ENCODE data around the gene PKP1. TPM values are rescaled to one million over a fixed set of nuclear protein-coding genes. Genes with fewer than 3 reads are reported as not detected.

The PKP1 gene
- total and polyA plus RNA-seq, 2 donors (not counting 3 experiments of a cell fraction or from before 2014, with no cell fraction given), result 0.01 TPM; not detected in 1

DNA sequence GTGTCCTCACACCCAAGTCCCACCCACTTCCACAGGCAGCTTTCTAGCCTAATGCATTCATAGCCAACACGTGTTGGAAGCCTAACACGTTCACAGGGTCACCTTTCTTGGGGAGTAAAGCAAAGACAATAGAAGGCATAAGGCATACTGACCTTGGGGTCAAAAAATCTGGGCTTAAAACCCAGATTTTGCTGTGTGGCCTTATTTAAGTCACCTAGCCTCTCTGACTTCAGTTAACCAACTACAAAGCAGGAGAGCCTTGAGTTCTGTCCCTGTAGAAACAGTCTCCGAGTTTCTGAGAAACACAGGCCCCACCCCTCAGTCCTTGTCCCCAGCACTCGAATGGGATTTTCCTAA is 92.8 kb downstream of the PKP1 start:
- ChIA-PET CTCF (interaction anchor here (0.9 to 2.3 kb wide), 8 partner anchors 8 to 137 kb away, joined by 3 to 13 read pairs (median 4); no protein-coding TSS in a partner anchor), POLR2A (no interaction called here)
- intact Hi-C loops (cut with micrococcal nuclease) (no loop called here), dilution Hi-C loops (cut with MboI; ENCODE audit: extremely low pct_ligation_motif_present, low sequenced_read_pairs) (no loop called here)
- H3K9me1 ChIP-seq (replicated peaks; ENCODE audit: control insufficient read depth, extremely low read depth, insufficient read depth, low read length), result no peaks in the 10 kb centered on the region
- H3K27ac ChIP-seq (ENCODE audit: insufficient read depth, low read depth, low read length), result no peak overlapping the region
- no peaks in the 10 kb centered on the region for H3K9me3 ChIP-seq (replicated peaks; ENCODE audit: control insufficient read depth, insufficient read depth, low read length)
- H3K79me2 ChIP-seq (ENCODE audit: control insufficient read depth, insufficient read depth, low read length), result no peaks in the 10 kb centered on the region
- no peaks in the 10 kb centered on the region for H3K36me3 ChIP-seq (ENCODE audit: control insufficient read depth in 2 of 2, extremely low read depth in 1 of 2, insufficient read depth in 2 of 2, low read length in 2 of 2)
- no peak overlapping the region for H3K4me3 ChIP-seq (replicated peaks in 1 of 3; ENCODE audit: insufficient read depth in 1 of 3, low read depth in 1 of 3, low read length in 3 of 3)
- peaks cover 9 to 11% of the 10 kb centered on the region in 2 experiments for H3K27me3 ChIP-seq (ENCODE audit: control insufficient read depth in 2 of 2, insufficient read depth in 2 of 2, low read length in 2 of 2)
- DNase-seq (ENCODE audit: low read depth, low spot score) (no peak), FAIRE-seq (no peak)
- H3K4me2 ChIP-seq (ENCODE audit: insufficient read depth, low read length), result no peak overlapping the region
- no peaks in the 10 kb centered on the region for H4K20me1 ChIP-seq (replicated peaks; ENCODE audit: control insufficient read depth, extremely low read depth, insufficient read depth, low read length)
- no TSS peak for BruUV-seq (replicated peaks)
- H3K4me1 ChIP-seq (ENCODE audit: control insufficient read depth, extremely low read depth, insufficient read depth, low read length), result no peaks in the 10 kb centered on the region
- TF ChIP-seq, protein P1, sequence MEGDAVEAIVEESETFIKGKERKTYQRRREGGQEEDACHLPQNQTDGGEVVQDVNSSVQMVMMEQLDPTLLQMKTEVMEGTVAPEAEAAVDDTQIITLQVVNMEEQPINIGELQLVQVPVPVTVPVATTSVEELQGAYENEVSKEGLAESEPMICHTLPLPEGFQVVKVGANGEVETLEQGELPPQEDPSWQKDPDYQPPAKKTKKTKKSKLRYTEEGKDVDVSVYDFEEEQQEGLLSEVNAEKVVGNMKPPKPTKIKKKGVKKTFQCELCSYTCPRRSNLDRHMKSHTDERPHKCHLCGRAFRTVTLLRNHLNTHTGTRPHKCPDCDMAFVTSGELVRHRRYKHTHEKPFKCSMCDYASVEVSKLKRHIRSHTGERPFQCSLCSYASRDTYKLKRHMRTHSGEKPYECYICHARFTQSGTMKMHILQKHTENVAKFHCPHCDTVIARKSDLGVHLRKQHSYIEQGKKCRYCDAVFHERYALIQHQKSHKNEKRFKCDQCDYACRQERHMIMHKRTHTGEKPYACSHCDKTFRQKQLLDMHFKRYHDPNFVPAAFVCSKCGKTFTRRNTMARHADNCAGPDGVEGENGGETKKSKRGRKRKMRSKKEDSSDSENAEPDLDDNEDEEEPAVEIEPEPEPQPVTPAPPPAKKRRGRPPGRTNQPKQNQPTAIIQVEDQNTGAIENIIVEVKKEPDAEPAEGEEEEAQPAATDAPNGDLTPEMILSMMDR (IDR thresholded peaks at IDR 0.05; ENCODE audit: extremely low read depth in 1 of 2, insufficient read depth in 1 of 2, low read depth in 1 of 2, low read length in 2 of 2), result no peak
- TF ChIP-seq, protein P2, sequence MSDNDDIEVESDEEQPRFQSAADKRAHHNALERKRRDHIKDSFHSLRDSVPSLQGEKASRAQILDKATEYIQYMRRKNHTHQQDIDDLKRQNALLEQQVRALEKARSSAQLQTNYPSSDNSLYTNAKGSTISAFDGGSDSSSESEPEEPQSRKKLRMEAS (IDR thresholded peaks at IDR 0.05; ENCODE audit: insufficient read depth, insufficient read length), result no peak
- TF ChIP-seq GATA2 (IDR thresholded peaks at IDR 0.05; ENCODE audit: insufficient read depth, insufficient read length, low read depth, low read length) (no peak), FOS (IDR thresholded peaks at IDR 0.05; ENCODE audit: borderline replicate concordance, insufficient read depth, low read length) (no peak), JUN (IDR thresholded peaks at IDR 0.05; ENCODE audit: borderline replicate concordance, insufficient read depth, insufficient read length, low read depth) (no peak), MYC (IDR thresholded peaks at IDR 0.05; ENCODE audit: low read depth, low read length) (no peak), POLR2AphosphoS5 (IDR thresholded peaks at IDR 0.05; ENCODE audit: insufficient read depth, low read depth, low read length) (no peak), EZH2 (IDR thresholded peaks at IDR 0.05; ENCODE audit: borderline replicate concordance, low read depth, low read length, severe bottlenecking) (no peak), POLR2A (IDR thresholded peaks at IDR 0.05; ENCODE audit: low read depth, low read length) (no peak)
- H3K9ac ChIP-seq (replicated peaks; ENCODE audit: extremely low read depth, insufficient read depth, low read length), result no peak overlapping the region
- no peak overlapping the region for H2AFZ ChIP-seq (ENCODE audit: low read depth, low read length)
